Activated naive CD8-positive, alpha-beta T cell treated with anti-CD3 and anti-CD28 coated beads, Interleukin-2, amount 50 U/mL, for 24 hours (primary cell): ENCODE measurements around the gene FGGY.

Experiments
- ATAC-seq: fragments of 150-1000 bp; cut with Tn5 transposase; one replicate; pipeline ENCODE4 v1.10.0; 2021
- DNase-seq: peaks from one replicate; pipeline ENCODE4 v3.0.0; 2021
- H3K27ac Mint-ChIP-seq: one replicate; pipeline ENCODE4 v1.8.0; 2021; ENCODE audit warnings: mild to moderate bottlenecking, mixed read lengths
- H3K27me3 Mint-ChIP-seq: one replicate; pipeline ENCODE4 v1.8.0; 2021; ENCODE audit warnings: mixed read lengths
- H3K36me3 Mint-ChIP-seq: one replicate; pipeline ENCODE4 v1.8.0; 2021; ENCODE audit warnings: low read depth, mixed read lengths
- H3K4me1 Mint-ChIP-seq: one replicate; pipeline ENCODE4 v1.8.0; 2021; ENCODE audit warnings: mixed read lengths
- H3K4me3 Mint-ChIP-seq: one replicate; pipeline ENCODE4 v1.8.0; 2021; ENCODE audit warnings: mild to moderate bottlenecking, moderate library complexity, mixed read lengths
- H3K9me3 Mint-ChIP-seq: one replicate; pipeline ENCODE4 v1.8.0; 2021; ENCODE audit warnings: mixed read lengths

FGGY gene

GRCh38 chr1:59686170-59686569 is 389.3 kb downstream of the FGGY start:
- H3K27ac Mint-ChIP-seq, result no peak overlapping the region
- ATAC-seq (no peak), DNase-seq (no peak)
- H3K4me3 Mint-ChIP-seq, result no peak overlapping the region
- H3K4me1 Mint-ChIP-seq, result no peaks in the 10 kb centered on the region
- no peaks in the 10 kb centered on the region for H3K36me3 Mint-ChIP-seq
- no peaks in the 10 kb centered on the region for H3K27me3 Mint-ChIP-seq
- no peaks in the 10 kb centered on the region for H3K9me3 Mint-ChIP-seq

DNA sequence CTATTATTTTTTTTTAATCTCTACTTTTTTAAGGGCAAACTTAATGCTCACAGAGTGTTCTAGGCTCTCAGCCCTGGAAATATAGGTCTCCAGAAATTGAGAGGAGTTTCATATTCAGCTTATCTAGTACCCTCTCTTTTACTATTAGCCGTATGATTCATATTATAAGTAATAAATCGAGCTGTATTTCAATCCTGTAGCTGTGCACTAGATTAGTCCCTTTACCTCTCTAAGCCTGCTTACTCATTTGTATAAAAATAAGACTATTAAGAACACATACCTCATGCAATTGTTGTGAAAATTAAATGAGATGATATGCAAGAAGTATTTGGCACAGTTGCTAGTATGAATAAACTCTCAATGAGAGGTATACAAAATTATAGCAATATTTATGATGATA is 389.7 kb downstream of the FGGY start:
- Mint-ChIP-seq H3K9me3 (no peaks in the 10 kb centered on the region), H3K27me3 (no peaks in the 10 kb centered on the region), H3K27ac (no peak overlapping the region), H3K4me1 (no peaks in the 10 kb centered on the region), H3K36me3 (no peaks in the 10 kb centered on the region), H3K4me3 (no peak overlapping the region)
- no peak for DNase-seq
- no peak for ATAC-seq

DNA sequence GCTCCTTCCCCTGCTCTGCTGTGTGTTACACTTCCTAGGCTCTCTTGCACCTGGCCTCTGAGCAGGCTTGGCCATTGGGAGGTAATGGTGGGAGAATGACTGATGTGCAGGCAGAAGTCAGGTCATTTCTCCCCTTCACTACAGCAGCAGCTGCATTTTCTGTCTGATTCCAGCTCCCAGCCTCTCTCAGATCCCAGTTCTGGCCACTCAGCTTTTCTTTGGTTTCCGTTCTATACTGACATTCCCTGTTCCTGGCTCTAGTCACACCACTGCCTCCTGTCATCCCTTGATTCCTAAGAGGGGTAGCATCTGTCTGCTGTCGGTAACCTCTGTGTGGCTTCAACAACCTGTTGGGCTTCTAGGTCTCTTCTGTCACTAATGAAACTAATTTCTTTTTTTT is 390.2 kb downstream of the FGGY start:
- no peaks in the 10 kb centered on the region for H3K4me1 Mint-ChIP-seq
- no peaks in the 10 kb centered on the region for H3K9me3 Mint-ChIP-seq
- DNase-seq (no peak), ATAC-seq (no peak)
- no peaks in the 10 kb centered on the region for H3K36me3 Mint-ChIP-seq
- no peaks in the 10 kb centered on the region for H3K27me3 Mint-ChIP-seq
- no peak overlapping the region for H3K27ac Mint-ChIP-seq
- no peak overlapping the region for H3K4me3 Mint-ChIP-seq

DNA sequence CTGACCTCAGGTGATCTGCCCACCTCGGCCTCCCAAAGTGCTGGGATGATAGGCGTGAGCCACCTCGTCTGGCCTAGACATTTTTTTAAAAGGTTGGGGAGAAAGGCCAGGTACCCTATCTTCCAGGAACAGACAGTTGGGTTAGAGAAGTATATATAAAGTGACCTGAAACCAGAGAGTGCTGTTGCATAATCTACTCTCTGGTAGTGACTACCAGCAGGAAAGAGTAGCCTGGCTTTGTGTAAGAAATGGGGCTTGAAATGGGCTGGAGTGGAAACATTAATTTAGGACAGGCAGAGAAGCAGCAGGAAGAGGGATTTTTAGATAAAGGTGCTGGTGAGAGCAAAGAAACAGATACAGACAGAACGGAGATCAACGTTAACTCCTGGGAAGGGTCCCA is 392.1 kb downstream of the FGGY start:
- no peaks in the 10 kb centered on the region for H3K27me3 Mint-ChIP-seq
- no peak overlapping the region for H3K4me3 Mint-ChIP-seq
- peaks cover 4% of the 10 kb centered on the region for H3K9me3 Mint-ChIP-seq
- H3K27ac Mint-ChIP-seq, result no peak overlapping the region
- peaks cover 2% of the 10 kb centered on the region for H3K4me1 Mint-ChIP-seq
- H3K36me3 Mint-ChIP-seq, result no peaks in the 10 kb centered on the region
- ATAC-seq (no peak), DNase-seq (no peak)

DNA sequence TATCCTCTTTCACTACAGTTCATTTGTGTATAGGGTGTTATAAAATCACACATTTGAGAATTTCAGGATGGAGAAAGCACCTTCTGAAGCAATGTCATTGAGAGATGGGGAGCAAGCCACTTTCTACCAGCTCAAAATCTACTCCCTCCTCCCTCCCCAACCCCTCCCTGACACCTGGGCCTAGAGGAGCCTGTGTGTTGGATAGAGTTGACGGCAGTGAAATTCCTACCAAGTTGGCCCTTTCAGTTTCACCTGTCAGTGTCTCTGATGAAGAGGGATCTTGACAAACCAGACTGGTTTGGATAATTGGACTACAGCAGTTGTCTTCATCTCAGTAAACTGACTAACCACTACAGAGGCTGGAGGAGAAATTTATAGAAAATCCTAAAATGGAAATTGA is 392.8 kb downstream of the FGGY start:
- no peaks in the 10 kb centered on the region for H3K36me3 Mint-ChIP-seq
- H3K27ac Mint-ChIP-seq, result no peak overlapping the region
- H3K4me1 Mint-ChIP-seq, result peaks cover 2% of the 10 kb centered on the region
- no peaks in the 10 kb centered on the region for H3K27me3 Mint-ChIP-seq
- no peak overlapping the region for H3K4me3 Mint-ChIP-seq
- no peak for DNase-seq
- peaks cover 4% of the 10 kb centered on the region for H3K9me3 Mint-ChIP-seq
- no peak for ATAC-seq

- Mint-ChIP-seq H3K9me3 (peaks cover 4% of the 10 kb centered on the region), H3K36me3 (no peaks in the 10 kb centered on the region), H3K27me3 (no peaks in the 10 kb centered on the region), H3K27ac (no peak overlapping the region), H3K4me1 (peaks cover 2% of the 10 kb centered on the region), H3K4me3 (no peak overlapping the region)
- ATAC-seq (no peak), DNase-seq (no peak)
Measured at GRCh38 chr1:59690171-59690930, 393.5 kb downstream of the FGGY start.

DNA sequence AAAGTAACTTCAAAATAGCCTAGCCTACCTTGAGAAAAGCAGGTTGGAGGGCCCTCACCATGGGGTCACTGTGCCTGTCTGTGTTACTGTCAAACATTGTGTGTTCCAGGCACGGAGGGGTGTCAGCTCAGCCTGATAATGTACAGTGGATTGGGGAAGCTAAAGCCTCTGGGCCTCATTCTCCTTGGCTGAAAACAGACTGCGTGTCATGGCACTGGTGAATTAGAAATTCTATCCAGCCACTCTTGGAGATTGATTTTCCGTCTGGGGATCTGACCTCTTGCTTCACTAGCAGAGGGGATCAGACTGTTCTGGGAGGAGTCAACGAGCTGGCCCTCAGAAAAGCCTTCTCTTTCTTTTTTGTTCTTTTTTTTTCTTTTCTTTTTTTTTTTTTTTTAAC is 394.4 kb downstream of the FGGY start:
- no peak overlapping the region for H3K27ac Mint-ChIP-seq
- no peak overlapping the region for H3K4me3 Mint-ChIP-seq
- H3K9me3 Mint-ChIP-seq, result peaks cover 4% of the 10 kb centered on the region
- no peaks in the 10 kb centered on the region for H3K36me3 Mint-ChIP-seq
- DNase-seq, result no peak
- peaks cover 2% of the 10 kb centered on the region for H3K4me1 Mint-ChIP-seq
- H3K27me3 Mint-ChIP-seq, result no peaks in the 10 kb centered on the region
- no peak for ATAC-seq

DNA sequence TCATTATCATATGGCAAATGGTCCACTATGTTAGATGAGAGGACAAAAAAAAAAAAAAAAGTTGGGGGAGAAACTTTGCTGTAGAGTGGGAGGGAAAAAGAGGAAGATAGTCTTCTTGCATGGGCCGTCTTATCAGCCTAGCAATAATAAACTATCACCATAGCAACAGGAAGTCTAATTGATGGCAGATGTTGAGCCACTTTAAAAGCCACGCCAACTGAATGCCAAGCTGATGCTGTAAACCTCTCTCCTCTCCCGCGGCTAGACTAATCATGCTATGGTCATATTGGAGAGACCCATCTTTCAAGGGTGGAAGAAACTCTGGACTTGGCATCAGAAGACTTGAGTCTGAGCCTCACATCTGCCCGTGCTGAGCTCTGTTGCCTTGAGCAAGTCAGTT is 395.7 kb downstream of the FGGY start:
- no peak overlapping the region for H3K4me3 Mint-ChIP-seq
- H3K36me3 Mint-ChIP-seq, result no peaks in the 10 kb centered on the region
- no peak overlapping the region for H3K27ac Mint-ChIP-seq
- ATAC-seq, result no peak
- no peak for DNase-seq
- H3K9me3 Mint-ChIP-seq, result peaks cover 4% of the 10 kb centered on the region
- no peaks in the 10 kb centered on the region for H3K27me3 Mint-ChIP-seq
- peaks cover 16% of the 10 kb centered on the region for H3K4me1 Mint-ChIP-seq

DNA sequence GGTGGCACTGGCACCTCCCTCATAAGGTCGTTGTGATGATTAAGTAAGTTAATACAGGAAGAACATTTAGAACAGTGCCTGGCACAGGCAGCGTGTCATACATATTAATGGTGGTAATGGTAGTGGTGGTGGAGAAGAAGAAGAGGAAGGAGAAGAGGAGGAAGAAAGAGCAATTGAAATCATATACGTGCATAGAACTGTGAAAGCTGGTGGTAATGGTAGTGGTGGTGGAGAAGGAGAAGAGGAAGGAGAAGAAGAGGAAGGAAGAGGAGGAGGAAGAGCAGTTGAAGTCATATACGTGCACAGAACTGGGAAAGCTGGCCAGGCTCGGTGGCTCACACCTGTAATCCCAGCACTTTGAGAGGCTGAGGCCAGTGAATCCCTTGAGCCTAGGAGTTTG is 396.5 kb downstream of the FGGY start:
- Mint-ChIP-seq H3K9me3 (peaks cover 4% of the 10 kb centered on the region), H3K4me3 (no peak overlapping the region), H3K27me3 (no peaks in the 10 kb centered on the region), H3K27ac (no peak overlapping the region), H3K36me3 (no peaks in the 10 kb centered on the region), H3K4me1 (peaks cover 24% of the 10 kb centered on the region)
- DNase-seq, result no peak
- no peak for ATAC-seq

DNA sequence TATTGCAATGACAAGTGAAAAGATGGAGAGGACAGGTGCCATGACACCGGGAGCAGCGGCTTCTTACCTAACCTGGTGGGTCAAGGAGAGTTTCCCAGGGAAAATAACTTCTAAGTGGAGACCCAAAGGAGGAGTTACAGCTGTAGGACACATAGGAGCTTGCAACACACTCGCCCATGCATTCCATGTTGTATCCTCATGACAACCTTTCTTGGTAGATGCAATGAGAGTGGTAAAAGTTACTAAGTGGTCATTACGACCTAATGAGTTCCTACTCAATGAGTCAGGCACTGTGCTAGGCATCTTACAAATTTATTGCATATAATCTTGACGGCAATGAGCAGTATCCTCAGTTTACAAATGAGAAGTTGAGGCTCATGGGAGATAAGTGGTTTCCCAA is 398.4 kb downstream of the FGGY start:
- H3K27me3 Mint-ChIP-seq, result no peaks in the 10 kb centered on the region
- no peak overlapping the region for H3K27ac Mint-ChIP-seq
- peaks cover 4% of the 10 kb centered on the region for H3K9me3 Mint-ChIP-seq
- peaks cover 30% of the 10 kb centered on the region for H3K4me1 Mint-ChIP-seq
- DNase-seq, result no peak
- no peaks in the 10 kb centered on the region for H3K36me3 Mint-ChIP-seq
- no peak for ATAC-seq
- no peak overlapping the region for H3K4me3 Mint-ChIP-seq

DNA sequence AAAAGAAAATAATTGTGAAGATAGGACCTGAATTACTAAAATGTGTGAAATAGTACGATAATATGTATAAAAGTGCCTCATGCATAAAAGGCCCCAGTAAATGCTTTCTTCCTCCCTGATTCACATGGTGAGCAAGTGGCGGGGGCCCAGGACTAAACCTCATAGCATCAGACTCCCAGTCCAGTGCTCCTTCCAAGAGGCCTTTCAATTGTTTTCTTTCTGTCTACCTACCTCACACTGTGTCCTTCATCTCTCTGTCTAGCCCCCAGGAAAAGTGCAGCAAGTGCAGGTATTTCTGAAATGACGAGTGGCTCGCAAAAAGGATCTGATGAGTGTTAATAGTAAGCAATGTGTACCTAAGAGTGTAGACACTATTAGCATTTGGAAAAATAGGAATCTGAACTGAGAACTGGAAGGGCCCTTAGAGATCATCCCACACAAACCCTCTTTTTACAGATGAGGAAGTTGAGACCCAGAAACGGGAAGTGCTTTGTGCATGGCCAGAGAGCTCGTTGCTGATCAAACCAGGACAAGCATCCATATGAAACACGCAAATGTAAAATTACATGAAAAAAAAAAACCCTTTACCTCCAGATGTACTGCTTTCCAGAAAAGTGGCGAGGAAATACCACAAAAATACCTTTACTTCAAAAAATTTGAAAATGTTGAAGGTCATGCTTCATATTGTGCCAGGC is 399.7 kb downstream of the FGGY start:
- Mint-ChIP-seq H3K9me3 (peaks cover 4% of the 10 kb centered on the region), H3K4me1 (peaks cover 30% of the 10 kb centered on the region), H3K4me3 (peak overlapping the region; percentile 9), H3K36me3 (no peaks in the 10 kb centered on the region), H3K27ac (no peak overlapping the region), H3K27me3 (no peaks in the 10 kb centered on the region)
- DNase-seq, result no peak
- no peak for ATAC-seq

GRCh38 chr1:59697150-59697800 is 400.4 kb downstream of the FGGY start:
- no peaks in the 10 kb centered on the region for H3K36me3 Mint-ChIP-seq
- no peaks in the 10 kb centered on the region for H3K27me3 Mint-ChIP-seq
- H3K9me3 Mint-ChIP-seq, result peaks cover 4% of the 10 kb centered on the region
- H3K27ac Mint-ChIP-seq, result peak overlapping the region; percentile 3
- DNase-seq (peak; percentile 20), ATAC-seq (no peak)
- peak overlapping the region; percentile 43 for H3K4me3 Mint-ChIP-seq
- H3K4me1 Mint-ChIP-seq, result peaks cover 30% of the 10 kb centered on the region

DNA sequence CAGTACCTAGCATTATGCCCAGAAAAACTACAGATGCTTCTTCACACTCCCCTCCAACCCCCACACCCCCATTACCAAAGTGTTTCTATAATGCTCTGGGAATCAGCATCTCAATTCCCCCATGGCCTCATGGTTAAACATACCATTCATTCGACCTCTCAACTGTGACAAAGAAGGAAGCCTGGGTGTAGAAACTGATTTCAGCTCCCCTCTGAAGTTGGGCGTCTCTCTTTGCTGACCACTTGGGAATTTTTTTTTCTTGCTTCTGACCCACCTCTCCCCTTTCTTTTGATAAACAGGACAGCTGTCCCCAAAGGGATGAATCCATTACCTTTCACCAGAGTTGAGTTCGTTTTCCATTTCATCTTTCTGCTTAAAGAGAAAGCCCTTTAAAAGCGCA is 401.5 kb downstream of the FGGY start:
- Mint-ChIP-seq H3K27ac (no peak overlapping the region), H3K4me1 (peaks cover 28% of the 10 kb centered on the region), H3K36me3 (no peaks in the 10 kb centered on the region), H3K27me3 (no peaks in the 10 kb centered on the region), H3K9me3 (peaks cover 2% of the 10 kb centered on the region), H3K4me3 (no peak overlapping the region)
- DNase-seq, result no peak
- ATAC-seq, result no peak

GRCh38 chr1:59699227-59699847 is 402.4 kb downstream of the FGGY start:
- no peaks in the 10 kb centered on the region for H3K36me3 Mint-ChIP-seq
- no peaks in the 10 kb centered on the region for H3K27me3 Mint-ChIP-seq
- H3K27ac Mint-ChIP-seq, result no peak overlapping the region
- no peak for ATAC-seq
- H3K4me3 Mint-ChIP-seq, result no peak overlapping the region
- no peak for DNase-seq
- no peaks in the 10 kb centered on the region for H3K9me3 Mint-ChIP-seq
- peaks cover 27% of the 10 kb centered on the region for H3K4me1 Mint-ChIP-seq

GRCh38 chr1:59701376-59701775 is 404.5 kb downstream of the FGGY start:
- Mint-ChIP-seq H3K27ac (no peak overlapping the region), H3K27me3 (no peaks in the 10 kb centered on the region), H3K4me1 (peaks cover 26% of the 10 kb centered on the region), H3K4me3 (no peak overlapping the region), H3K36me3 (no peaks in the 10 kb centered on the region), H3K9me3 (no peaks in the 10 kb centered on the region)
- DNase-seq (no peak), ATAC-seq (no peak)
